ENCODE results near the gene TNFRSF21.

Gene TNFRSF21

GRCh38 chr6:47239546-47239945 lies 70.2 kb downstream of the TNFRSF21 start:
- H3K4me3 ChIP-seq (ENCODE audit: low read depth, low read length) = no peak overlapping the region
- no peak for TF ChIP-seq CTCF (IDR thresholded peaks at IDR 0.05; ENCODE audit: borderline replicate concordance, insufficient read depth, low read depth, low read length)

- H3K4me3 ChIP-seq (ENCODE audit: low read depth, low read length) = no peak overlapping the region
- no peak for TF ChIP-seq CTCF (IDR thresholded peaks at IDR 0.05; ENCODE audit: borderline replicate concordance, insufficient read depth, low read depth, low read length)
Observed at GRCh38 chr6:47238456-47238995, 71.2 kb downstream of the TNFRSF21 start.

- TF ChIP-seq CTCF (IDR thresholded peaks at IDR 0.05; ENCODE audit: borderline replicate concordance, insufficient read depth, low read depth, low read length) = no peak
- H3K4me3 ChIP-seq (ENCODE audit: low read depth, low read length) = no peak overlapping the region
Observed at GRCh38 chr6:47237196-47237595, 72.5 kb downstream of the TNFRSF21 start.

- H3K4me3 ChIP-seq (ENCODE audit: low read depth, low read length) = no peak overlapping the region
- TF ChIP-seq CTCF (IDR thresholded peaks at IDR 0.05; ENCODE audit: borderline replicate concordance, insufficient read depth, low read depth, low read length) = no peak
Observed at GRCh38 chr6:47235964-47236760, 73.5 kb downstream of the TNFRSF21 start.

- H3K4me3 ChIP-seq (ENCODE audit: low read depth, low read length) = no peak overlapping the region
- no peak for TF ChIP-seq CTCF (IDR thresholded peaks at IDR 0.05; ENCODE audit: borderline replicate concordance, insufficient read depth, low read depth, low read length)
Observed at GRCh38 chr6:47235421-47235820, 74.3 kb downstream of the TNFRSF21 start.

GRCh38 chr6:47234266-47234933 lies 75.3 kb downstream of the TNFRSF21 start:
- no peak for TF ChIP-seq CTCF (IDR thresholded peaks at IDR 0.05; ENCODE audit: borderline replicate concordance, insufficient read depth, low read depth, low read length)

More at GRCh38 chr6:47234266-47234933, 75.3 kb downstream of the TNFRSF21 start:
- H3K4me3 ChIP-seq (ENCODE audit: low read depth, low read length) = no peak overlapping the region

All from GM12875 (cell line).